ENCODE data around the gene MED27. TPM values are rescaled to one million over a fixed set of nuclear protein-coding genes. Genes with fewer than 3 reads are reported as not detected.

MED27 gene
- polyA plus RNA-seq, 1 donor = 12.6 TPM

DNA sequence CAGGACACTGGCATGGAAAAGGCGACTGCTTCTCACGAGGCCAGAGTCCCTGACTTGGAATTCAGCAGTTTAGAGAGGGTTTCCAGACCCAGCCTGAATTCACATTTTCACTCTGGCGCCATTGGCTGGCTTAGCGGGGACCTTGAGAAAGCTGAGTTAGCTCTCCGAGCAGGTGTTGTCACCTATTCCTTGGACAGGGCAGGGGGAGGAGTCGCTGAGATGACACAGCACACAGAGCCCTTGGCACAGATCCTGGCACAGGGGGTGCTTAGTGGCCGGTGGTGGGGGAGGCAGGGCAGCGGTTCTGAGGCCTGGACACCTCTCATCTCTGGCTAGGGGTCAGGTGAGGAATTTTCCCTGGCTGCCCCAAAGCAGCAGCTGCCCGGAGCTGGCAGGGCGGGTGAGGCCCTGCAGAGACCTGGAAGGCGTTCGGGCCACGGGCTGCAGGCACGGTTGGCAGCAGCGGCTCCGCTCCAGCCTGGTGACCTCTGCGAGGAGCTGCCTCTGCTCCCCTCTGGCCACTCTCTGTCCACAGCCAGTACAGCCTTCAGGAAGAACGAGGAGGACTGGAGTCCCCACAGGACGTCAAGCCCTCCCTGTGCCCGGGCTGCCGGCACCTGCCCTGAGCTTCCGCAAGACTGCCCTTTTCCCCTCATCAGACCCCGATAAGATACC lies 267.4 kb downstream of the MED27 start:
- no peak for DNase-seq
- Histone ChIP-seq H3K27ac (ENCODE audit: low read length) (no peak overlapping the region), H3K27me3 (ENCODE audit: control insufficient read depth, insufficient read depth, low read length) (peaks cover 42% of the 10 kb centered on the region), H3K4me3 (ENCODE audit: low read length) (no peak overlapping the region), H3K9me3 (ENCODE audit: control insufficient read depth, low read depth, low read length) (no peaks in the 10 kb centered on the region), H3K36me3 (ENCODE audit: control insufficient read depth, insufficient read depth, low read length) (no peaks in the 10 kb centered on the region), H3K4me1 (ENCODE audit: control insufficient read depth, insufficient read depth, low read length) (no peaks in the 10 kb centered on the region)
- no CpG with 5 or more reads among the region's 23 CpGs for WGBS (ENCODE audit: insufficient coverage, low lambda C conversion rate)

- no peak overlapping the region for H3K4me3 ChIP-seq (ENCODE audit: low read length)
- peaks cover 46% of the 10 kb centered on the region for H3K27me3 ChIP-seq (ENCODE audit: control insufficient read depth, insufficient read depth, low read length)
- no peak for DNase-seq
- H3K27ac ChIP-seq (ENCODE audit: low read length) = no peak overlapping the region
- H3K9me3 ChIP-seq (ENCODE audit: control insufficient read depth, low read depth, low read length) = no peaks in the 10 kb centered on the region
- WGBS (ENCODE audit: insufficient coverage, low lambda C conversion rate) = no CpG with 5 or more reads among the region's 11 CpGs
- no peaks in the 10 kb centered on the region for H3K4me1 ChIP-seq (ENCODE audit: control insufficient read depth, insufficient read depth, low read length)
- no peaks in the 10 kb centered on the region for H3K36me3 ChIP-seq (ENCODE audit: control insufficient read depth, insufficient read depth, low read length)
These were observed 268.3 kb downstream of the MED27 start for GRCh38 chr9:131811405-131811804.

DNA sequence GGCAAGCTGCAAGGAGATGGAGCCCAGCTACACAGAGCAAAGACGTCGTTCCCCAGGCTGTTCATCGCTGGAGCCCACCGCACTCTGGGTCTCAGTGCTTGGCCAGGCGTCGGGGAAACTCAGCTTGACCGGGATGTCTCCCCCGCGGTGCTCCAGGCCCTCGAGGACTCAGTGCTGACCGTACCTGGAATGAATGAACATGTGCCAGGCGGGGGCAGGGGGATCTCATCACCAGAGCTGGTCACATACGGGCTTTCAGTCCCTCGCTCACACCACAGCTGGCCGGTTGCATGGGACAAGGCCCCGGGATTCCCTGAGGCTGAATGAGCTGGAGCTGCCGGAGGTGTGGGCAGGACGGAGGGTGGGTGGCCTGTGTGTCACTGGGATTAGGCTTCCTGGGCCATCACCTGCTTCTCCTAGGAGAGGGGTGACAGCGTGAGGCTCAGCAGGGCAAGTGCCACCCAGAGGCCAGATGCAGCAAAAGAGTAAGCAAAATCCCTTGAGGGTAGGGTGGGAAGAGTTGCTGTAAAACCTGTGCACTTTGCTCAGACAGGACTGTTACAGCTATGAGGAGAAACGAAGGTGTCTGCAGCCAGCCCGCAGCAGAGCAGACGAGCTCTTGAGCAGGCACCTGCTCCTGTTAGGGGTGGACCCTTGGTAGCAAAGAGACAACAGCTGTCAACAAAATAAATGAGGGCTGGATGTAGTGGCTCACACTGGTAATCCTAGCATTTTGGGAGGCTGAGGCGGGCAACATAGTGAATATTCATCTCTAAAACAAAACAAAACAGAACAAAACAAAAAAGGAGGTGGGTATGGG lies 269.1 kb downstream of the MED27 start:
- Histone ChIP-seq H3K9me3 (ENCODE audit: control insufficient read depth, low read depth, low read length) (no peaks in the 10 kb centered on the region), H3K27me3 (ENCODE audit: control insufficient read depth, insufficient read depth, low read length) (peaks cover 40% of the 10 kb centered on the region), H3K36me3 (ENCODE audit: control insufficient read depth, insufficient read depth, low read length) (no peaks in the 10 kb centered on the region), H3K4me3 (ENCODE audit: low read length) (no peak overlapping the region), H3K27ac (ENCODE audit: low read length) (no peak overlapping the region), H3K4me1 (ENCODE audit: control insufficient read depth, insufficient read depth, low read length) (no peaks in the 10 kb centered on the region)
- WGBS (ENCODE audit: insufficient coverage, low lambda C conversion rate) = no CpG with 5 or more reads among the region's 23 CpGs
- peak in 1 of 2 donors; percentile 7 for DNase-seq

Other genes with a start within 250 kb of the MED27 start
- 0.40 TPM for gene NTNG2, start 82.2 kb upstream of the MED27 start, polyA plus RNA-seq

Data from large intestine (tissue), 3 donors.